Measurements from ENCODE around the gene RARB.

The RARB gene

GRCh38 chr3:25473246-25473645 is 45.2 kb downstream of the RARB start:
- DNase-seq: no peak

GRCh38 chr3:25474052-25474451 is 46.0 kb downstream of the RARB start:
- no peak for DNase-seq

GRCh38 chr3:25476639-25477038 is 48.6 kb downstream of the RARB start:
- no peak for DNase-seq

GRCh38 chr3:25478211-25478757 is 50.2 kb downstream of the RARB start:
- DNase-seq: no peak

GRCh38 chr3:25478964-25479726 is 51.1 kb downstream of the RARB start:
- DNase-seq: no peak

GRCh38 chr3:25479727-25480010 is 51.6 kb downstream of the RARB start:
- DNase-seq: no peak

- no peak for DNase-seq
Measured at GRCh38 chr3:25480811-25481210, 52.7 kb downstream of the RARB start.

GRCh38 chr3:25481386-25481785 is 53.3 kb downstream of the RARB start:
- DNase-seq: no peak

- no peak for DNase-seq
Measured at GRCh38 chr3:25483456-25483855, 55.4 kb downstream of the RARB start.

- no peak for DNase-seq
Measured at GRCh38 chr3:25485673-25486072, 57.6 kb downstream of the RARB start.

- DNase-seq: no peak
Measured at GRCh38 chr3:25486932-25487331, 58.9 kb downstream of the RARB start.

- DNase-seq: no peak
Measured at GRCh38 chr3:25489858-25490593, 62.0 kb downstream of the RARB start.

- no peak for DNase-seq
Measured at GRCh38 chr3:25493246-25493645, 65.2 kb downstream of the RARB start.

- DNase-seq: no peak
Measured at GRCh38 chr3:25493786-25494185, 65.7 kb downstream of the RARB start.

- no peak for DNase-seq
Measured at GRCh38 chr3:25495304-25495703, 67.2 kb downstream of the RARB start.

- no peak for DNase-seq
Measured at GRCh38 chr3:25495726-25496253, 67.7 kb downstream of the RARB start.

- DNase-seq: no peak
Measured at GRCh38 chr3:25497096-25497495, 69.0 kb downstream of the RARB start.

- no peak for DNase-seq
Measured at GRCh38 chr3:25500706-25501210, 72.7 kb downstream of the RARB start.

GRCh38 chr3:25502233-25502632 is 74.2 kb downstream of the RARB start:
- no peak for DNase-seq

GRCh38 chr3:25503898-25504301 is 75.8 kb downstream of the RARB start:
- no peak for DNase-seq

GRCh38 chr3:25505581-25505980 is 77.5 kb downstream of the RARB start:
- DNase-seq: no peak

- DNase-seq: no peak
Measured at GRCh38 chr3:25507811-25508210, 79.7 kb downstream of the RARB start.

- DNase-seq: no peak
Measured at GRCh38 chr3:25508433-25508832, 80.4 kb downstream of the RARB start.

GRCh38 chr3:25508901-25509300 is 80.8 kb downstream of the RARB start:
- no peak for DNase-seq
